ENCODE results near the gene ZDHHC3.
A peak's percentile ranks its signal among the peaks of the same experiment; 100 is the strongest.

Gene ZDHHC3

GRCh38 chr3:44926921-44927320 lies 49.1 kb downstream of the ZDHHC3 start:
- H3K9ac ChIP-seq (ENCODE audit: low read length) = no peak overlapping the region
- no peak overlapping the region for H3K4me3 ChIP-seq (ENCODE audit: low read length)
- no peaks in the 10 kb centered on the region for H3K9me3 ChIP-seq (ENCODE audit: insufficient read depth, low read length)
- H2AFZ ChIP-seq (ENCODE audit: low read depth, low read length) = no peak overlapping the region
- H3K79me2 ChIP-seq (ENCODE audit: low read length) = no peaks in the 10 kb centered on the region
- H3K27ac ChIP-seq (ENCODE audit: low read length) = no peak overlapping the region
- no peak for TF ChIP-seq CTCF (IDR thresholded peaks at IDR 0.05; ENCODE audit: low read depth, low read length)
- TF ChIP-seq EZH2phosphoT487 (IDR thresholded peaks at IDR 0.05; ENCODE audit: low read depth) = no peak
- H3K27me3 ChIP-seq (ENCODE audit: low read depth, low read length) = no peaks in the 10 kb centered on the region
- no peaks in the 10 kb centered on the region for H3K4me1 ChIP-seq (ENCODE audit: low read length)
- H3K36me3 ChIP-seq (replicated peaks; ENCODE audit: low read depth, low read length) = peaks cover 27% of the 10 kb centered on the region
- H3K4me2 ChIP-seq (ENCODE audit: low read length) = no peak overlapping the region
- no peaks in the 10 kb centered on the region for H4K20me1 ChIP-seq (ENCODE audit: insufficient read depth, low read length)

- H3K9me3 ChIP-seq (ENCODE audit: insufficient read depth, low read length) = no peaks in the 10 kb centered on the region
- H3K36me3 ChIP-seq (replicated peaks; ENCODE audit: low read depth, low read length) = peaks cover 29% of the 10 kb centered on the region
Measured at GRCh38 chr3:44926172-44926571, 49.8 kb downstream of the ZDHHC3 start.

GRCh38 chr3:44924457-44925084 lies 51.4 kb downstream of the ZDHHC3 start:
- Histone ChIP-seq H3K27me3 (ENCODE audit: low read depth, low read length) (no peaks in the 10 kb centered on the region), H3K79me2 (ENCODE audit: low read length) (no peaks in the 10 kb centered on the region), H3K4me2 (ENCODE audit: low read length) (no peak overlapping the region), H3K36me3 (replicated peaks; ENCODE audit: low read depth, low read length) (peaks cover 26% of the 10 kb centered on the region), H4K20me1 (ENCODE audit: insufficient read depth, low read length) (no peaks in the 10 kb centered on the region), H2AFZ (ENCODE audit: low read depth, low read length) (no peak overlapping the region), H3K9me3 (ENCODE audit: insufficient read depth, low read length) (no peaks in the 10 kb centered on the region), H3K9ac (ENCODE audit: low read length) (no peak overlapping the region), H3K27ac (ENCODE audit: low read length) (no peak overlapping the region), H3K4me1 (ENCODE audit: low read length) (no peaks in the 10 kb centered on the region), H3K4me3 (ENCODE audit: low read length) (no peak overlapping the region)
- TF ChIP-seq CTCF (IDR thresholded peaks at IDR 0.05; ENCODE audit: low read depth, low read length) (no peak), EZH2phosphoT487 (IDR thresholded peaks at IDR 0.05; ENCODE audit: low read depth) (no peak)

More at GRCh38 chr3:44926172-44926571, 49.8 kb downstream of the ZDHHC3 start:
- Histone ChIP-seq H3K4me2 (ENCODE audit: low read length) (no peak overlapping the region), H3K27ac (ENCODE audit: low read length) (no peak overlapping the region), H2AFZ (ENCODE audit: low read depth, low read length) (no peak overlapping the region), H3K4me1 (ENCODE audit: low read length) (no peaks in the 10 kb centered on the region), H3K9ac (ENCODE audit: low read length) (no peak overlapping the region), H3K79me2 (ENCODE audit: low read length) (no peaks in the 10 kb centered on the region), H3K4me3 (ENCODE audit: low read length) (no peak overlapping the region), H4K20me1 (ENCODE audit: insufficient read depth, low read length) (no peaks in the 10 kb centered on the region), H3K27me3 (ENCODE audit: low read depth, low read length) (no peaks in the 10 kb centered on the region)
- TF ChIP-seq CTCF (IDR thresholded peaks at IDR 0.05; ENCODE audit: low read depth, low read length) (peak; percentile 32; the same call in 1 of the 2 replicates), EZH2phosphoT487 (IDR thresholded peaks at IDR 0.05; ENCODE audit: low read depth) (no peak)

GRCh38 chr3:44923632-44924456 lies 52.1 kb downstream of the ZDHHC3 start:
- no peak overlapping the region for H3K4me3 ChIP-seq (ENCODE audit: low read length)
- no peak overlapping the region for H3K27ac ChIP-seq (ENCODE audit: low read length)
- no peak overlapping the region for H3K4me2 ChIP-seq (ENCODE audit: low read length)
- TF ChIP-seq CTCF (IDR thresholded peaks at IDR 0.05; ENCODE audit: low read depth, low read length) = no peak
- no peak for TF ChIP-seq EZH2phosphoT487 (IDR thresholded peaks at IDR 0.05; ENCODE audit: low read depth)
- H3K36me3 ChIP-seq (replicated peaks; ENCODE audit: low read depth, low read length) = peaks cover 22% of the 10 kb centered on the region
- H3K9ac ChIP-seq (ENCODE audit: low read length) = no peak overlapping the region
- no peaks in the 10 kb centered on the region for H3K4me1 ChIP-seq (ENCODE audit: low read length)
- H3K27me3 ChIP-seq (ENCODE audit: low read depth, low read length) = no peaks in the 10 kb centered on the region
- no peaks in the 10 kb centered on the region for H4K20me1 ChIP-seq (ENCODE audit: insufficient read depth, low read length)
- no peaks in the 10 kb centered on the region for H3K79me2 ChIP-seq (ENCODE audit: low read length)
- no peak overlapping the region for H2AFZ ChIP-seq (ENCODE audit: low read depth, low read length)
- H3K9me3 ChIP-seq (ENCODE audit: insufficient read depth, low read length) = no peaks in the 10 kb centered on the region

All from OCI-LY3 (cell line).